HG02973 (cell line): ENCODE results near the gene PLA2G2F.

Experiments
- ATAC-seq: cut with Tn5 transposase; IDR thresholded peaks from one replicate; pipeline ENCODE4 v1.9.1; 2021; ENCODE audit warnings: moderate library complexity; ENCODE audit not compliant: unreplicated experiment

Gene PLA2G2F

GRCh38 chr1:20188455-20188817 lies 49.3 kb downstream of the PLA2G2F start:
- no peak for ATAC-seq

- ATAC-seq: no peak
These were observed 50.5 kb downstream of the PLA2G2F start for GRCh38 chr1:20189664-20190063.

- no peak for ATAC-seq
These were observed 51.4 kb downstream of the PLA2G2F start for GRCh38 chr1:20190256-20191160.

GRCh38 chr1:20191266-20191825 lies 52.2 kb downstream of the PLA2G2F start:
- no peak for ATAC-seq

- no peak for ATAC-seq
These were observed 53.2 kb downstream of the PLA2G2F start for GRCh38 chr1:20192364-20192763.

GRCh38 chr1:20192871-20193411 lies 53.8 kb downstream of the PLA2G2F start:
- ATAC-seq: no peak

- ATAC-seq: no peak
These were observed 55.1 kb downstream of the PLA2G2F start for GRCh38 chr1:20194224-20194623.

GRCh38 chr1:20194757-20195461 lies 55.8 kb downstream of the PLA2G2F start:
- ATAC-seq: no peak

- no peak for ATAC-seq
These were observed 56.3 kb downstream of the PLA2G2F start for GRCh38 chr1:20195462-20195780.

GRCh38 chr1:20197329-20197791 lies 58.2 kb downstream of the PLA2G2F start:
- no peak for ATAC-seq

GRCh38 chr1:20198296-20198695 lies 59.2 kb downstream of the PLA2G2F start:
- no peak for ATAC-seq

- no peak for ATAC-seq
These were observed 59.8 kb downstream of the PLA2G2F start for GRCh38 chr1:20198918-20199317.

- no peak for ATAC-seq
These were observed 60.3 kb downstream of the PLA2G2F start for GRCh38 chr1:20199403-20199802.

- ATAC-seq: no peak
These were observed 60.7 kb downstream of the PLA2G2F start for GRCh38 chr1:20199840-20200239.
